H1 (cell line): ENCODE measurements around the gene ALKAL2. TPM values are rescaled to one million over a fixed set of nuclear protein-coding genes. Genes with fewer than 3 reads are reported as not detected.

Source experiments
- CTCF ChIA-PET: fragments of 300-600 bp; sonication (Branson Sonifier 250); formaldehyde crosslinking; loops from one replicate; lab custom pipeline; 2021; ENCODE audit not compliant: partially characterized antibody; lab: Charles Lee
- POLR2A ChIA-PET: fragments of 300-600 bp; sonication (Branson Sonifier 250); formaldehyde crosslinking; loops from one replicate; lab custom pipeline; 2021; ENCODE audit warnings: inconsistent platforms; ENCODE audit not compliant: partially characterized antibody; lab: Charles Lee
- DNase-seq, 2 experiments: peaks; one replicate each; pipeline versions ENCODE4 v3.0.0 to v3.0.0-alpha.2; 2010 to 2022; ENCODE audit warnings: low spot score in 2 of 2, low read depth in 1 of 2, mixed read lengths in 1 of 2
- FAIRE-seq: peaks from 2 replicates; lab custom pipeline; 2011; peaks lifted over from hg19 to GRCh38; lab: Jason Lieb, UNC
- H2AFZ ChIP-seq: 2 replicates; pipeline ENCODE4 v1.8.1; 2012; ENCODE audit warnings: low read length, inconsistent platforms
- H2AK5ac ChIP-seq: 2 replicates; pipeline ENCODE4 v1.6.1; 2013; ENCODE audit warnings: low read depth, low read length
- H2BK120ac ChIP-seq: replicated peaks from 2 replicates; pipeline ENCODE3; 2013; ENCODE audit warnings: low read depth, low read length, inconsistent platforms
- H2BK12ac ChIP-seq: 2 replicates; pipeline ENCODE4 v1.6.1; 2013; ENCODE audit warnings: low read depth, low read length
- H2BK15ac ChIP-seq: 2 replicates; pipeline ENCODE4 v1.6.1; 2013; ENCODE audit warnings: low read length
- H2BK20ac ChIP-seq: 2 replicates; pipeline ENCODE4 v1.6.1; 2013; ENCODE audit warnings: low read length
- H2BK5ac ChIP-seq: 2 replicates; pipeline ENCODE4 v1.6.1; 2013; ENCODE audit warnings: low read depth, low read length
- H3K14ac ChIP-seq: 2 replicates; pipeline ENCODE4 v1.6.1; 2013; ENCODE audit warnings: inconsistent platforms; ENCODE audit not compliant: insufficient read length
- H3K18ac ChIP-seq: 2 replicates; pipeline ENCODE4 v1.6.1; 2013; ENCODE audit warnings: low read length; ENCODE audit errors: extremely low read depth
- H3K23ac ChIP-seq: 2 replicates; pipeline ENCODE4 v1.6.1; 2013; ENCODE audit warnings: inconsistent platforms; ENCODE audit not compliant: insufficient read length
- H3K23me2 ChIP-seq: 2 replicates; pipeline ENCODE4 v1.6.1; 2013; ENCODE audit warnings: low read depth, low read length
- H3K27ac ChIP-seq: 2 replicates; pipeline ENCODE4 v1.6.1; 2011; ENCODE audit warnings: low read depth, low read length, inconsistent platforms
- H3K27me3 ChIP-seq, 4 experiments: replicated peaks in 1 of 4; 1 replicate in 1 of 4; 2 replicates in 3 of 4; pipeline versions ENCODE4 v1.6.1 to v1.8.1; 2011 to 2013; ENCODE audit warnings: low read length in 3 of 4, mild to moderate bottlenecking in 3 of 4, inconsistent platforms in 2 of 4, mixed read lengths in 2 of 4, moderate library complexity in 1 of 4; ENCODE audit not compliant: control insufficient read depth in 3 of 4, insufficient read depth in 3 of 4; ENCODE audit errors: extremely low read depth in 1 of 4
- H3K36me3 ChIP-seq, 4 experiments: 2 replicates each; pipeline versions ENCODE4 v1.6.1 to v1.8.1; 2011 to 2013; ENCODE audit warnings: mild to moderate bottlenecking in 4 of 4, low read length in 3 of 4, moderate library complexity in 2 of 4, control low read depth in 1 of 4, inconsistent platforms in 1 of 4; ENCODE audit not compliant: insufficient read depth in 4 of 4, control insufficient read depth in 2 of 4
- H3K4ac ChIP-seq: replicated peaks from 2 replicates; pipeline ENCODE3; 2013; ENCODE audit warnings: low read length, low read depth, mixed read lengths, inconsistent platforms; ENCODE audit not compliant: insufficient read length
- H3K4me1 ChIP-seq, 4 experiments: replicated peaks in 1 of 4; 1 replicate in 1 of 4; 2 replicates in 3 of 4; pipeline versions ENCODE4 v1.6.1 to v1.8.1; 2011 to 2013; ENCODE audit warnings: low read length in 3 of 4, inconsistent platforms in 2 of 4, mixed read lengths in 1 of 4; ENCODE audit not compliant: insufficient read depth in 4 of 4, control insufficient read depth in 3 of 4
- H3K4me2 ChIP-seq, 2 experiments: 2 replicates each; pipeline versions ENCODE4 v1.6.1 to v1.8.1; 2011 to 2013; ENCODE audit warnings: low read depth in 2 of 2, low read length in 2 of 2, control low read depth in 1 of 2, inconsistent platforms in 1 of 2, mild to moderate bottlenecking in 1 of 2; ENCODE audit not compliant: insufficient read depth in 1 of 2
- H3K4me3 ChIP-seq, 4 experiments: fragments of 200-600, 300-600 bp in 1 of 4; sonication (generic), shearing (Covaris generic), sonication (Bioruptor Twin) in 1 of 4; 2 replicates each; pipeline versions ENCODE4 v1.5.1 to v1.8.1; 2011 to 2016; ENCODE audit warnings: low read length in 4 of 4, low read depth in 3 of 4, control low read depth in 2 of 4, inconsistent platforms in 2 of 4, mild to moderate bottlenecking in 2 of 4, mixed read lengths in 1 of 4, moderate library complexity in 1 of 4; ENCODE audit not compliant: insufficient read depth in 2 of 4; ENCODE audit errors: extremely low read depth in 1 of 4
- H3K56ac ChIP-seq: replicated peaks from 2 replicates; pipeline ENCODE3; 2013; ENCODE audit warnings: low read depth, mild to moderate bottlenecking, mixed read lengths, low read length, inconsistent platforms; ENCODE audit not compliant: insufficient read length
- H3K79me1 ChIP-seq: 2 replicates; pipeline ENCODE4 v1.6.1; 2013; ENCODE audit warnings: low read depth, low read length, control low read depth
- H3K79me2 ChIP-seq, 2 experiments: 2 replicates each; pipeline versions ENCODE4 v1.6.1 to v1.8.1; 2012 to 2013; ENCODE audit warnings: low read length in 2 of 2, mild to moderate bottlenecking in 2 of 2, inconsistent platforms in 1 of 2; ENCODE audit not compliant: insufficient read depth in 2 of 2, control insufficient read depth in 1 of 2
- H3K9ac ChIP-seq, 4 experiments: replicated peaks in 1 of 4; 1 replicate in 1 of 4; 2 replicates in 3 of 4; pipeline versions ENCODE4 v1.6.1 to v1.8.1; 2011 to 2013; ENCODE audit warnings: low read depth in 3 of 4, low read length in 3 of 4, control low read depth in 2 of 4, mild to moderate bottlenecking in 2 of 4, moderate library complexity in 2 of 4, inconsistent platforms in 1 of 4; ENCODE audit errors: extremely low read depth in 1 of 4
- H3K9me3 ChIP-seq, 2 experiments: 2 replicates each; pipeline versions ENCODE4 v1.6.1 to v1.8.1; 2012 to 2013; ENCODE audit warnings: mild to moderate bottlenecking in 2 of 2, moderate library complexity in 2 of 2, control low read depth in 1 of 2, inconsistent platforms in 1 of 2, low read depth in 1 of 2, low read length in 1 of 2, mixed read lengths in 1 of 2; ENCODE audit not compliant: insufficient read depth in 2 of 2
- H4K20me1 ChIP-seq, 2 experiments: replicated peaks in 1 of 2; 2 replicates each; pipeline versions ENCODE3 to v1.8.1; 2011 to 2013; ENCODE audit warnings: inconsistent platforms in 2 of 2, low read length in 2 of 2, mild to moderate bottlenecking in 1 of 2; ENCODE audit not compliant: insufficient read depth in 2 of 2, control insufficient read depth in 1 of 2
- H4K5ac ChIP-seq: 2 replicates; pipeline ENCODE4 v1.6.1; 2013; ENCODE audit warnings: low read length, low read depth, mixed read lengths, inconsistent platforms; ENCODE audit not compliant: insufficient read length
- H4K8ac ChIP-seq: 2 replicates; pipeline ENCODE4 v1.8.0; 2013; ENCODE audit warnings: mild to moderate bottlenecking, moderate library complexity, low read length, inconsistent platforms; ENCODE audit not compliant: insufficient read depth; ENCODE audit errors: extremely low read depth
- H4K91ac ChIP-seq: replicated peaks from 2 replicates; pipeline ENCODE3; 2013; ENCODE audit warnings: low read length, mixed read lengths, inconsistent platforms; ENCODE audit not compliant: insufficient read length
- CREB1 ChIP-seq: IDR thresholded peaks from 2 replicates; pipeline ENCODE4 v1.6.1; 2012; ENCODE audit warnings: inconsistent platforms
- CTBP2 ChIP-seq: IDR thresholded peaks from 2 replicates; pipeline ENCODE4 v1.7.0; 2011; ENCODE audit warnings: borderline replicate concordance, mild to moderate bottlenecking, moderate library complexity, mixed read lengths, low read length; ENCODE audit not compliant: insufficient read depth, insufficient read length
- EP300 ChIP-seq, 2 experiments: IDR thresholded peaks; 1 replicate in 1 of 2; 2 replicates in 1 of 2; pipeline ENCODE4 v1.6.1; 2011 to 2012; ENCODE audit warnings: low read depth in 2 of 2, low read length in 2 of 2, mild to moderate bottlenecking in 2 of 2, borderline replicate concordance in 1 of 2, inconsistent platforms in 1 of 2, moderate library complexity in 1 of 2
- JUND ChIP-seq: IDR thresholded peaks from 2 replicates; pipeline ENCODE4 v1.6.1; 2011; ENCODE audit warnings: mild to moderate bottlenecking, improper control_type of control experiment, low read length
- KDM4A ChIP-seq: IDR thresholded peaks from one replicate; pipeline ENCODE4 v1.7.1; 2012; ENCODE audit warnings: low read depth, mild to moderate bottlenecking, moderate library complexity, low read length, inconsistent platforms; ENCODE audit not compliant: severe bottlenecking
- NANOG ChIP-seq: IDR thresholded peaks from 2 replicates; pipeline ENCODE4 v1.6.1; 2011; ENCODE audit warnings: low read length, low read depth, mild to moderate bottlenecking, inconsistent platforms; ENCODE audit not compliant: insufficient read depth, poor library complexity, severe bottlenecking
- RFX5 ChIP-seq: IDR thresholded peaks from 2 replicates; pipeline ENCODE4 v1.6.1; 2011; ENCODE audit warnings: low read depth, low read length, improper control_type of control experiment, borderline replicate concordance
- RNF2 ChIP-seq: fragments of 200-900, 300-1000 bp; sonication (generic); IDR thresholded peaks from 2 replicates; pipeline ENCODE4 v1.7.1; 2016; ENCODE audit warnings: borderline replicate concordance, low read depth, mild to moderate bottlenecking, antibody characterized with exemption, low read length; ENCODE audit not compliant: poor library complexity, severe bottlenecking; ENCODE audit errors: missing control alignments
- SIRT6 ChIP-seq: IDR thresholded peaks from one replicate; pipeline ENCODE4 v1.7.1; 2012; ENCODE audit warnings: low read length, inconsistent platforms
- TAF7 ChIP-seq: optimal IDR thresholded peaks from 2 replicates; pipeline ENCODE3; 2011; ENCODE audit warnings: low read depth, mild to moderate bottlenecking, inconsistent platforms, low read length, moderate library complexity, borderline replicate concordance
- YY1 ChIP-seq: IDR thresholded peaks from 2 replicates; pipeline ENCODE4 v1.6.1; 2011; ENCODE audit warnings: low read depth, mild to moderate bottlenecking, low read length
- WGBS, 2 experiments: shearing (Covaris generic) in 1 of 2; methylation state at CpG; one replicate each; pipeline versions ENCODE4 v1.1.6 to v1.1.7; 2013 to 2015; ENCODE audit warnings: low lambda C conversion rate in 2 of 2, mixed read lengths in 2 of 2, inconsistent platforms in 1 of 2, low coverage in 1 of 2, missing lambda C conversion rate in 1 of 2; ENCODE audit not compliant: insufficient replicate concordance in 2 of 2, insufficient coverage in 1 of 2, insufficient read length in 1 of 2; ENCODE audit errors: extremely low coverage in 1 of 2, missing lambda C conversion rate in 1 of 2; 5-methylcytosine and 5-hydroxymethylcytosine counted together
- polyA plus RNA-seq, 7 experiments: library from polyadenylated mRNA; depleted of rRNA in 3 of 7; stranded (reverse) in 5 of 7; unstranded in 2 of 7; fragments of >200 nt in 5 of 7; fragments of 200-250 nt in 2 of 7; gene quantifications; 1 replicate in 5 of 7; 2 replicates in 1 of 7; 4 replicates in 1 of 7; pipeline versions ENCODE4 v1.2.1 to v1.2.3, GENCODE V29; 2011 to 2013; ENCODE audit warnings: missing spikeins in 2 of 7, mixed read lengths in 2 of 7
- total RNA-seq: library from RNA; stranded (reverse); fragmentation: NEBNext Ultra II Directional; extraction: Animal tissue kit (Norgen Biotek cat#: 25700); gene quantifications from 2 replicates; pipeline ENCODE4 v1.2.1, GENCODE V29; 2021
- TF ChIP-seq, protein P1 (sequence below): IDR thresholded peaks from 2 replicates; pipeline ENCODE4 v1.6.1; 2012; ENCODE audit warnings: low read length, inconsistent platforms

The ALKAL2 gene
- total and polyA plus RNA-seq, 2 of the 8 experiments (the other 6 are each of a cell fraction or from before 2014, with no cell fraction given) = 4.6 to 11.5 TPM

DNA sequence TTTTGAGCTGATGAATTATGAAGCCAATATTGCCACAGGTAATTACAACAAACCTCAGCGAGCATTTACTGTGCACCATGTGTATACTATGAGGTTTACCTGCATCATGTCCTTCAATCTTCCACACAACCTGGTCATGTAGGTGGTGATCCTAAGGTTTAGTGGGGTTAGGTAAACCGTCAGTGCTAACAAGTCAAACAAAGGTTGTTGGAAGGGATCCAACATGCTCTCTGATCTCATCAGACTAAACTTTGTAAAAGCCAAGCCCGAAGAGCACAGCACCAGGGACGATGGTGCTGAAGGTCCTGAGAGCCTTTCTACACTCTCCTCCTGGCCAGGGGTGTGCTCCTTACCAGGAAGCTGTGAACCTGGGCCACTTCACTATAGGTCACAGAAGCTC is 53.5 kb downstream of the ALKAL2 start:
- no peak overlapping the region for H2AK5ac ChIP-seq
- no peak overlapping the region for H4K5ac ChIP-seq
- no peak for DNase-seq
- WGBS, 2 experiments = 88% methylated on average over 4 of the region's 4 CpGs; no CpG with 5 or more reads in 1 of the 2 experiments
- CTCF ChIA-PET = interaction anchor here (0.6 to 1.2 kb wide), 5 partner anchors 13 to 1320 kb away, joined by 3 to 5 read pairs (median 3); no protein-coding TSS in a partner anchor
- peaks cover 0 to 1% (median 0%) of the 10 kb centered on the region in 4 experiments; a peak in 1 of 7 replicates for H3K27me3 ChIP-seq
- no peak overlapping the region for H2BK20ac ChIP-seq
- no peak overlapping the region for H4K91ac ChIP-seq
- no peaks in the 10 kb centered on the region for H4K20me1 ChIP-seq
- 0 out of 2 replicates have a peak overlapping the region, but pooled peaks have one; percentile 35 for H2BK12ac ChIP-seq
- H3K18ac ChIP-seq = no peak overlapping the region
- H3K79me2 ChIP-seq = no peaks in the 10 kb centered on the region
- H3K79me1 ChIP-seq = no peaks in the 10 kb centered on the region
- H3K23ac ChIP-seq = no peak overlapping the region
- H3K9me3 ChIP-seq = no peaks in the 10 kb centered on the region
- no peak overlapping the region for H3K9ac ChIP-seq
- no peak overlapping the region for H2AFZ ChIP-seq
- no peak overlapping the region for H3K27ac ChIP-seq
- H3K4me3 ChIP-seq = no peak overlapping the region
- H3K36me3 ChIP-seq = no peaks in the 10 kb centered on the region
- no peak overlapping the region for H2BK15ac ChIP-seq
- no peak overlapping the region for H3K14ac ChIP-seq
- no peak overlapping the region for H3K4me2 ChIP-seq
- H3K4me1 ChIP-seq = peaks cover 0 to 3% (median 2%) of the 10 kb centered on the region in 4 experiments
- no peak for FAIRE-seq
- no peak overlapping the region for H3K56ac ChIP-seq
- H3K4ac ChIP-seq = no peak overlapping the region
- POLR2A ChIA-PET = no interaction called here
- no peak overlapping the region for H4K8ac ChIP-seq
- H2BK120ac ChIP-seq = no peak overlapping the region
- H2BK5ac ChIP-seq = no peak overlapping the region
- no peaks in the 10 kb centered on the region for H3K23me2 ChIP-seq
- TF ChIP-seq SIRT6 (no peak), YY1 (no peak), CTBP2 (no peak), TAF7 (no peak), JUND (no peak), RNF2 (no peak), KDM4A (no peak), RFX5 (no peak), NANOG (no peak), EP300 (IDR thresholded peaks at IDR 0.05; ENCODE audit: borderline replicate concordance in 1 of 2, low read depth in 2 of 2, low read length in 2 of 2) (no peak), CREB1 (no peak)
- TF ChIP-seq, protein P1, sequence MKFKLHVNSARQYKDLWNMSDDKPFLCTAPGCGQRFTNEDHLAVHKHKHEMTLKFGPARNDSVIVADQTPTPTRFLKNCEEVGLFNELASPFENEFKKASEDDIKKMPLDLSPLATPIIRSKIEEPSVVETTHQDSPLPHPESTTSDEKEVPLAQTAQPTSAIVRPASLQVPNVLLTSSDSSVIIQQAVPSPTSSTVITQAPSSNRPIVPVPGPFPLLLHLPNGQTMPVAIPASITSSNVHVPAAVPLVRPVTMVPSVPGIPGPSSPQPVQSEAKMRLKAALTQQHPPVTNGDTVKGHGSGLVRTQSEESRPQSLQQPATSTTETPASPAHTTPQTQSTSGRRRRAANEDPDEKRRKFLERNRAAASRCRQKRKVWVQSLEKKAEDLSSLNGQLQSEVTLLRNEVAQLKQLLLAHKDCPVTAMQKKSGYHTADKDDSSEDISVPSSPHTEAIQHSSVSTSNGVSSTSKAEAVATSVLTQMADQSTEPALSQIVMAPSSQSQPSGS = no peak
